Epithelial cell of proximal tubule (primary cell): ENCODE measurements around the gene MPPED2. TPM values are rescaled to one million over a fixed set of nuclear protein-coding genes. Genes with fewer than 3 reads are reported as not detected.

ENCODE experiments used
- DNase-seq: peaks from one replicate; pipeline ENCODE4 v3.0.0-alpha.2; 2011; ENCODE audit warnings: low read depth
- H3K4me3 ChIP-seq: 2 replicates; pipeline ENCODE4 v1.5.1; 2011; ENCODE audit warnings: low read depth, mild to moderate bottlenecking, low read length
- total RNA-seq: library from RNA; depleted of rRNA; stranded (reverse); fragments of >200 nt; gene quantifications from 2 replicates; pipeline ENCODE4 v1.2.3, GENCODE V29; 2015
- TF ChIP-seq, protein P1 (sequence below): conservative IDR thresholded peaks from 2 replicates; pipeline ENCODE4 v1.5.1; 2012; ENCODE audit warnings: low read depth, mild to moderate bottlenecking, low read length

Gene MPPED2
- total RNA-seq, 1 donor from 2014 or later, result 0.17 TPM

DNA sequence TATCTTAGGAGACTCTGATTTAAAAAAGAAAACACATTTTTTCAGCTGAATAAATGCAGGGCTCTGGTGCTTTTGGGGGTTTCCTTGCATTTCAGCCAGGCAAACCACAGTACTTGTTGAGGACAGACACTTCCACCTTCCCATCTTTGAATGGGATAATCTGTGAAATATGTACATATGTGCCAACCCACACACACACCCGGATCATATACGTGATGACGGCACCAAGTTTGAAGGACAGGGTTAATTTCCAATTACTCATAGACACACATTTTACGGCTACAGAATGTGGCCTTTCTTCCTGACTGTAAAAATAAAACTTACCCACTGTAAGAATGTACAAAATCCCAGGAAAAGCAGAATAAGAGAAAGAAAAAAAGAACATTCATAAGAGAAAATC is 104.4 kb downstream of the MPPED2 start:
- TF ChIP-seq, protein P1, sequence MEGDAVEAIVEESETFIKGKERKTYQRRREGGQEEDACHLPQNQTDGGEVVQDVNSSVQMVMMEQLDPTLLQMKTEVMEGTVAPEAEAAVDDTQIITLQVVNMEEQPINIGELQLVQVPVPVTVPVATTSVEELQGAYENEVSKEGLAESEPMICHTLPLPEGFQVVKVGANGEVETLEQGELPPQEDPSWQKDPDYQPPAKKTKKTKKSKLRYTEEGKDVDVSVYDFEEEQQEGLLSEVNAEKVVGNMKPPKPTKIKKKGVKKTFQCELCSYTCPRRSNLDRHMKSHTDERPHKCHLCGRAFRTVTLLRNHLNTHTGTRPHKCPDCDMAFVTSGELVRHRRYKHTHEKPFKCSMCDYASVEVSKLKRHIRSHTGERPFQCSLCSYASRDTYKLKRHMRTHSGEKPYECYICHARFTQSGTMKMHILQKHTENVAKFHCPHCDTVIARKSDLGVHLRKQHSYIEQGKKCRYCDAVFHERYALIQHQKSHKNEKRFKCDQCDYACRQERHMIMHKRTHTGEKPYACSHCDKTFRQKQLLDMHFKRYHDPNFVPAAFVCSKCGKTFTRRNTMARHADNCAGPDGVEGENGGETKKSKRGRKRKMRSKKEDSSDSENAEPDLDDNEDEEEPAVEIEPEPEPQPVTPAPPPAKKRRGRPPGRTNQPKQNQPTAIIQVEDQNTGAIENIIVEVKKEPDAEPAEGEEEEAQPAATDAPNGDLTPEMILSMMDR, result no peak
- no peak for DNase-seq
- H3K4me3 ChIP-seq, result no peak overlapping the region

DNA sequence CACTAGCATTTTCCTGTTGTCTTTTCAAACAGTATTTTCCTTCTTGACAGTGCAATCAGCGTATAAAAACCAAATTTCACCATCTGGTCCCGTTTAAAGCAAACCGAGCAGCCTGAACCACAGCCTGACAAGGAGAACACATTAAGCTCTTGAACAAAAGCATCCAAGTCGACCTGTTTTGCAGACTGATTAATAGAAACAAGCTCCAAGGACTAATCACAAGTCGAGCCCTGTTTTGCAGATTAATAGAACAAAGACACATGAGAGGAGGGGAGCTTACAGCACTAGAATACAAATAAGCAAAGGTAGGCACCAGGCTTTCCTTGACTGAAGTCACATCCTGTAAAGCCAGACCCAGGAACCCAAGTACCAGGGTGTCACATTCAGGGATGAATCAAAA is 104.8 kb downstream of the MPPED2 start:
- TF ChIP-seq, protein P1, result no peak
- H3K4me3 ChIP-seq, result no peak overlapping the region
- no peak for DNase-seq

GRCh38 chr11:30479899-30480298 is 106.3 kb downstream of the MPPED2 start:
- DNase-seq, result no peak
- TF ChIP-seq, protein P1, result no peak
- no peak overlapping the region for H3K4me3 ChIP-seq

DNA sequence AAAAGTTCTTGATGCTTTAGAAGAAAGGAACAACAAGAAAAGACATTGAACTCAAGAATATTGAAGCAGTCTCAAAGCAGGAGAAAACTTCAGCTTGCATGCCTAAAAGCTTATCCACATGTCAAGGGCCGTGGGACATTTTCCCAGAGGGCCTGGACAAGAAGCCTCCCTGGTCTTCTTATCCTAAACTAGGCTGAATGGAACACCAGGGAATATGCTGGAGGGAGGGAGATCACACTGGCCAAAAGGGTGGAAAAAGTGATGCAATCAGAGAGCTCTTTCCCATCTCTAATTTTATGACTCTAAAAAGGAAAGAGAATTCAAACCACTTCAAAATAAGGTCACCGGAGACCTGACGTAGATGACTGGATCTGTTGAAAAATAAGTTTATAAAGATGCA is 107.2 kb downstream of the MPPED2 start:
- DNase-seq, result no peak
- no peak overlapping the region for H3K4me3 ChIP-seq
- TF ChIP-seq, protein P1, result no peak

DNA sequence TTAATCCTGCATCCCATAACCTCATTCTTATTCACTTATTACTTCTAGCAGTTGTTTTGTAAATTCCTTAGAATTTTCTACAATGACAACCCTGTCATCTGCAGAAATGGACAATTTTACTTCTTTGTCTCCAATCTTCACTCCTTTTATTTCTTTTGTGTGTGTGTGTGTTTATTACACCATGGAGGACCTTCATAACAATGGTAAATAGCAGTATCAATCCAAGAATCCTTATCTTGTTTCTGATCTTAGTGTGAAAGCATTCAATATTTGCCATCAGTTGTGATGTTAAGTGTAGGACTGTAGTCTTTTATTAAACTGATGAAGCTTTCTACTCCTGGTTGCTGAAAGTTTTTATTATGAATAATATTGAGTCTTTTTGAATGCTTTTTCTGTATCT is 109.1 kb downstream of the MPPED2 start:
- no peak for DNase-seq
- no peak overlapping the region for H3K4me3 ChIP-seq
- TF ChIP-seq, protein P1, result no peak

DNA sequence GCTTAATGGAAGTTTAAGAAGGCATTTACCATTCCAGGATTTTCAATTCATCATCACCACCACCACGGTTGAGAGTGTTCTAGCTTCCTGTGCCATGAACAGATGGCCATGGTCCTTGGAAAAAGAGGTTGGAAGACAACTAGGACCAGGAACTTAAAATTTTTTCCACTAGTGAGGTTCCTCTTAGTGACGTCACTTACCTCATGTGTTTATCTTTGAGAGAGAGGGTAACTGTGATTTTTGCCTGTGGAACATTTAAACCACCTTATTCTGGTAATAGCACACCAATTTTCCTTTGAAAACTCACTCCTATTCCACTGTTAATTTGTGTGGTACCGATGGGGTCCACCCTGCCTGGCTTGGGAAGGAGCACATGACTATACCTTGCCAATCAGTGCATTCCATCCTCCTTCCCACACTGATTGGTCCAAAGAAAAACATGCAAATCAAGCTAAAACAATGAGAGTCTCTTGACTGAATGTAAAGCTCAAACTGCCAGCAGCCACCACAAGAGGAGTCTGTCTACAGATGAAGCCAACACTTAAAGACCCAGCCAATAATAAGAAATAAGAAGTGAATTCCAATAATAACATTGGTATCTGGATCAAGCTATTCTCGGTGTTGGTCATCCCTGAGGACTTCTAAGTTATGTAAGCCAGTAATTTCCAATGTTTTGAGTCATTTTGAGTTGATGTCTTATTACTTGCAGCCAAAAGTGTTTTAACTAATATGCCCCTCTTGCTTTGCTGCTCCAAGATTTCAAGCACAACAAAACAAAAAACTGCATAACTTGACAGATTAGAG is 111.8 kb downstream of the MPPED2 start:
- no peak overlapping the region for H3K4me3 ChIP-seq
- TF ChIP-seq, protein P1, result no peak
- no peak for DNase-seq

GRCh38 chr11:30471244-30471643 is 114.9 kb downstream of the MPPED2 start:
- TF ChIP-seq, protein P1, result no peak
- no peak overlapping the region for H3K4me3 ChIP-seq
- no peak for DNase-seq
